HepG2 (cell line): ENCODE results near the gene GRIN3B. TPM values are rescaled to one million over a fixed set of nuclear protein-coding genes. Genes with fewer than 3 reads are reported as not detected.

Experiments used
- ADNP ChIP-seq: sonication (generic); formaldehyde crosslinking; IDR thresholded peaks from 2 replicates; pipeline ENCODE4 v1.4.0; 2020; ENCODE audit warnings: missing genetic modification reagents
- CBX1 ChIP-seq: IDR thresholded peaks from one replicate; pipeline ENCODE4 v1.6.1; 2016; ENCODE audit warnings: antibody characterized with exemption, low read depth
- KDM1A ChIP-seq: IDR thresholded peaks from 2 replicates; pipeline ENCODE4 v1.6.1; 2016; ENCODE audit warnings: missing compliant biosample characterization
- MYNN ChIP-seq: sonication (generic); formaldehyde crosslinking; IDR thresholded peaks from 2 replicates; pipeline ENCODE4 v1.4.0; 2020; ENCODE audit warnings: mild to moderate bottlenecking, low read depth, missing genetic modification reagents
- NPAS2 ChIP-seq: sonication (generic); formaldehyde crosslinking; IDR thresholded peaks from 2 replicates; pipeline ENCODE4 v1.8.0; 2022; ENCODE audit warnings: mild to moderate bottlenecking, missing genetic modification reagents, borderline replicate concordance
- NR2C2 ChIP-seq: sonication (generic); formaldehyde crosslinking; IDR thresholded peaks from 2 replicates; pipeline ENCODE4 v1.4.0; 2020; ENCODE audit warnings: missing genetic modification reagents, mild to moderate bottlenecking, moderate library complexity, borderline replicate concordance
- PCBP2 ChIP-seq: fragments of 200-400 bp; formaldehyde crosslinking; optimal IDR thresholded peaks from 2 replicates; pipeline ENCODE3; 2018; ENCODE audit warnings: low read length, low read depth; ENCODE audit not compliant: poor library complexity, severe bottlenecking
- PTBP1 ChIP-seq: fragments of 200-400 bp; formaldehyde crosslinking; IDR thresholded peaks from 2 replicates; pipeline ENCODE4 v1.6.1; 2018; ENCODE audit warnings: low read length, low read depth; ENCODE audit not compliant: poor library complexity, severe bottlenecking
- SP5 ChIP-seq: IDR thresholded peaks from 2 replicates; pipeline ENCODE4 v1.6.1; 2016; ENCODE audit warnings: low read depth, borderline replicate concordance
- TOE1 ChIP-seq: sonication (generic); formaldehyde crosslinking; IDR thresholded peaks from 2 replicates; pipeline ENCODE4 v1.4.0; 2020; ENCODE audit warnings: mild to moderate bottlenecking, missing genetic modification reagents
- ZNF230 ChIP-seq: sonication (generic); formaldehyde crosslinking; IDR thresholded peaks from 2 replicates; pipeline ENCODE4 v1.4.0; 2020; ENCODE audit warnings: mild to moderate bottlenecking, missing genetic modification reagents
- ZNF557 ChIP-seq: sonication (generic); formaldehyde crosslinking; IDR thresholded peaks from 2 replicates; pipeline ENCODE4 v1.4.0; 2020; ENCODE audit warnings: missing genetic modification reagents
- ZNF816 ChIP-seq: sonication (generic); formaldehyde crosslinking; IDR thresholded peaks from 2 replicates; pipeline ENCODE4 v1.8.0; 2022; ENCODE audit warnings: missing genetic modification reagents, mild to moderate bottlenecking, borderline replicate concordance
- ZSCAN21 ChIP-seq: sonication (generic); formaldehyde crosslinking; IDR thresholded peaks from 2 replicates; pipeline ENCODE4 v1.8.0; 2022; ENCODE audit warnings: mild to moderate bottlenecking, missing genetic modification reagents, moderate library complexity, borderline replicate concordance
- ZSCAN9 ChIP-seq: IDR thresholded peaks from 2 replicates; pipeline ENCODE4 v1.6.1; 2016; ENCODE audit warnings: borderline replicate concordance
- ZZZ3 ChIP-seq: sonication (generic); formaldehyde crosslinking; IDR thresholded peaks from 2 replicates; pipeline ENCODE4 v1.4.0; 2020; ENCODE audit warnings: missing genetic modification reagents, mild to moderate bottlenecking, borderline replicate concordance
- polyA plus RNA-seq, 8 experiments: library from polyadenylated mRNA; depleted of rRNA in 3 of 8; stranded (reverse) in 7 of 8; unstranded in 1 of 8; fragments of >200 nt; fragmentation: Illumina TruSeq in 4 of 8; extraction: Trizol in 4 of 8; gene quantifications; 2 replicates each; pipeline versions ENCODE4 v1.2.1 to v1.2.3, GENCODE V29; 2011 to 2016; ENCODE audit warnings: low read depth in 4 of 8, missing spikeins in 1 of 8, mixed read lengths in 1 of 8; ENCODE audit not compliant: insufficient read depth in 1 of 8
- total RNA-seq, 5 experiments: library from RNA; depleted of rRNA; stranded (reverse); fragments of >200 nt; fragmentation: Illumina TruSeq; extraction: Trizol; gene quantifications; 2 replicates each; pipeline ENCODE4 v1.2.3, GENCODE V29; 2016; ENCODE audit warnings: low read depth in 1 of 5
- TF ChIP-seq, protein P1 (sequence below): sonication (generic); formaldehyde crosslinking; IDR thresholded peaks from 2 replicates; pipeline ENCODE4 v1.5.0; 2020; ENCODE audit warnings: missing genetic modification reagents
- TF ChIP-seq, protein P2 (sequence below): sonication (generic); formaldehyde crosslinking; IDR thresholded peaks from 2 replicates; pipeline ENCODE4 v1.4.0; 2020; ENCODE audit warnings: missing genetic modification reagents
- TF ChIP-seq, protein P3 (sequence below): sonication (generic); formaldehyde crosslinking; IDR thresholded peaks from 2 replicates; pipeline ENCODE4 v1.5.0; 2020; ENCODE audit warnings: mild to moderate bottlenecking, missing genetic modification reagents
- TF ChIP-seq, protein P4 (sequence below): sonication (generic); formaldehyde crosslinking; IDR thresholded peaks from 2 replicates; pipeline ENCODE4 v1.4.0; 2020; ENCODE audit warnings: missing genetic modification reagents

GRIN3B gene
- total and polyA plus RNA-seq, 2 of the 13 experiments (the other 11 are each of a cell fraction or from before 2014, with no cell fraction given), result 0.07 to 0.20 TPM

DNA sequence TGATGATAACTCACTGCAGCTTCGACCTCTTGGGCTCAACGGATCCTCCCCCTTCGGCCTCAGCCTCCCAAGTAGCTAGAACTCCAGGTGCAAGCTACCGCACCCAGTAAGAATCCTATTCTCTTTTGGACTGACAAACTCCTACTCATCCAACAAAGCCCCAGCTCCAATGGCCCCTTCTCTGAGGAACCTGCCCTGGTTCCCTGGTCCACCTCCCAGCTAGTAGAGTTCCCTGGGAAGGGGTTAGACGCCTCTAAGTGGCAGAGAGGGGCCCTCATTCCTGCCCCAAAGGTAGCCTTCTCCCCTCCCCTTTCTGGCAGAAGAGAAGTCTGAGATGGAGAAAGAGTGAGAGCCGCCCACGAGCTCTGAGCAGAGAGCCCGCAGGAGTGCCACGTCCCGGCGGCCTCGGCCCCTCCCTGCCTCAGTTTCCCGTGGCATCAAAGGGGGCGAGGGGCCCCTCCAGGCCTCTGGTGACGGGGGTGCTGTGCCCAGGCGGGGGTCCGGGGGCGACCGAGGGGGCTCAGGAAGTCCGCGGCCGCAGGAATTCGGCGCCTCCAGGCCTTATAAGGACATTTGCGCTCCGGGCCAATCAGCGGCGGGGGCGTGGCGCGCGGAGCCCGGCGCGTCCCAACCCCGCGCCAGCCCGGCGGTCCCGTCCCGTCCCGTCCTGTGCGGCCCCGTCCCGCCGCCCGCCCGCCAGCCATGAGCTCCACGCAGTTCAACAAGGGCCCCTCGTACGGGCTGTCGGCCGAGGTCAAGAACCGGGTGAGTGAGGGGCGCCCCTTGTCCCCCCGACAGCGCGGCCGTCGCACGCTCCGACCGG is 26.0 kb downstream of the GRIN3B start, which contains the start of gene CNN2 (continued):
- TF ChIP-seq PCBP2, result no peak
- TF ChIP-seq SP5 (CRISPR knock-in tag), result no peak
- TF ChIP-seq ADNP (CRISPR knock-in tag), result no peak
- no peak for TF ChIP-seq NPAS2 (CRISPR knock-in tag)
- TF ChIP-seq PTBP1, result no peak
- TF ChIP-seq MYNN (CRISPR knock-in tag), result peak; percentile 22; the same call in 1 of the 2 replicates
- no peak for TF ChIP-seq CBX1
- no peak for TF ChIP-seq NR2C2 (CRISPR knock-in tag)
- no peak for TF ChIP-seq ZSCAN9 (CRISPR knock-in tag)
- no peak for TF ChIP-seq ZNF557 (CRISPR knock-in tag)
- no peak for TF ChIP-seq ZNF230 (CRISPR knock-in tag)
- TF ChIP-seq, protein P1, sequence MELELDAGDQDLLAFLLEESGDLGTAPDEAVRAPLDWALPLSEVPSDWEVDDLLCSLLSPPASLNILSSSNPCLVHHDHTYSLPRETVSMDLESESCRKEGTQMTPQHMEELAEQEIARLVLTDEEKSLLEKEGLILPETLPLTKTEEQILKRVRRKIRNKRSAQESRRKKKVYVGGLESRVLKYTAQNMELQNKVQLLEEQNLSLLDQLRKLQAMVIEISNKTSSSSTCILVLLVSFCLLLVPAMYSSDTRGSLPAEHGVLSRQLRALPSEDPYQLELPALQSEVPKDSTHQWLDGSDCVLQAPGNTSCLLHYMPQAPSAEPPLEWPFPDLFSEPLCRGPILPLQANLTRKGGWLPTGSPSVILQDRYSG (CRISPR knock-in tag), result no peak
- no peak for TF ChIP-seq TOE1 (CRISPR knock-in tag)
- TF ChIP-seq, protein P2, sequence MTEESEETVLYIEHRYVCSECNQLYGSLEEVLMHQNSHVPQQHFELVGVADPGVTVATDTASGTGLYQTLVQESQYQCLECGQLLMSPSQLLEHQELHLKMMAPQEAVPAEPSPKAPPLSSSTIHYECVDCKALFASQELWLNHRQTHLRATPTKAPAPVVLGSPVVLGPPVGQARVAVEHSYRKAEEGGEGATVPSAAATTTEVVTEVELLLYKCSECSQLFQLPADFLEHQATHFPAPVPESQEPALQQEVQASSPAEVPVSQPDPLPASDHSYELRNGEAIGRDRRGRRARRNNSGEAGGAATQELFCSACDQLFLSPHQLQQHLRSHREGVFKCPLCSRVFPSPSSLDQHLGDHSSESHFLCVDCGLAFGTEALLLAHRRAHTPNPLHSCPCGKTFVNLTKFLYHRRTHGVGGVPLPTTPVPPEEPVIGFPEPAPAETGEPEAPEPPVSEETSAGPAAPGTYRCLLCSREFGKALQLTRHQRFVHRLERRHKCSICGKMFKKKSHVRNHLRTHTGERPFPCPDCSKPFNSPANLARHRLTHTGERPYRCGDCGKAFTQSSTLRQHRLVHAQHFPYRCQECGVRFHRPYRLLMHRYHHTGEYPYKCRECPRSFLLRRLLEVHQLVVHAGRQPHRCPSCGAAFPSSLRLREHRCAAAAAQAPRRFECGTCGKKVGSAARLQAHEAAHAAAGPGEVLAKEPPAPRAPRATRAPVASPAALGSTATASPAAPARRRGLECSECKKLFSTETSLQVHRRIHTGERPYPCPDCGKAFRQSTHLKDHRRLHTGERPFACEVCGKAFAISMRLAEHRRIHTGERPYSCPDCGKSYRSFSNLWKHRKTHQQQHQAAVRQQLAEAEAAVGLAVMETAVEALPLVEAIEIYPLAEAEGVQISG (CRISPR knock-in tag), result peak; percentile 76; the same call in 1 of the 2 replicates
- TF ChIP-seq, protein P3, sequence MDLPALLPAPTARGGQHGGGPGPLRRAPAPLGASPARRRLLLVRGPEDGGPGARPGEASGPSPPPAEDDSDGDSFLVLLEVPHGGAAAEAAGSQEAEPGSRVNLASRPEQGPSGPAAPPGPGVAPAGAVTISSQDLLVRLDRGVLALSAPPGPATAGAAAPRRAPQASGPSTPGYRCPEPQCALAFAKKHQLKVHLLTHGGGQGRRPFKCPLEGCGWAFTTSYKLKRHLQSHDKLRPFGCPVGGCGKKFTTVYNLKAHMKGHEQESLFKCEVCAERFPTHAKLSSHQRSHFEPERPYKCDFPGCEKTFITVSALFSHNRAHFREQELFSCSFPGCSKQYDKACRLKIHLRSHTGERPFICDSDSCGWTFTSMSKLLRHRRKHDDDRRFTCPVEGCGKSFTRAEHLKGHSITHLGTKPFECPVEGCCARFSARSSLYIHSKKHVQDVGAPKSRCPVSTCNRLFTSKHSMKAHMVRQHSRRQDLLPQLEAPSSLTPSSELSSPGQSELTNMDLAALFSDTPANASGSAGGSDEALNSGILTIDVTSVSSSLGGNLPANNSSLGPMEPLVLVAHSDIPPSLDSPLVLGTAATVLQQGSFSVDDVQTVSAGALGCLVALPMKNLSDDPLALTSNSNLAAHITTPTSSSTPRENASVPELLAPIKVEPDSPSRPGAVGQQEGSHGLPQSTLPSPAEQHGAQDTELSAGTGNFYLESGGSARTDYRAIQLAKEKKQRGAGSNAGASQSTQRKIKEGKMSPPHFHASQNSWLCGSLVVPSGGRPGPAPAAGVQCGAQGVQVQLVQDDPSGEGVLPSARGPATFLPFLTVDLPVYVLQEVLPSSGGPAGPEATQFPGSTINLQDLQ (CRISPR knock-in tag), result no peak
- TF ChIP-seq ZSCAN21 (CRISPR knock-in tag), result no peak
- no peak for TF ChIP-seq KDM1A
- no peak for TF ChIP-seq ZZZ3 (CRISPR knock-in tag)
- no peak for TF ChIP-seq ZNF816
- TF ChIP-seq, protein P4, sequence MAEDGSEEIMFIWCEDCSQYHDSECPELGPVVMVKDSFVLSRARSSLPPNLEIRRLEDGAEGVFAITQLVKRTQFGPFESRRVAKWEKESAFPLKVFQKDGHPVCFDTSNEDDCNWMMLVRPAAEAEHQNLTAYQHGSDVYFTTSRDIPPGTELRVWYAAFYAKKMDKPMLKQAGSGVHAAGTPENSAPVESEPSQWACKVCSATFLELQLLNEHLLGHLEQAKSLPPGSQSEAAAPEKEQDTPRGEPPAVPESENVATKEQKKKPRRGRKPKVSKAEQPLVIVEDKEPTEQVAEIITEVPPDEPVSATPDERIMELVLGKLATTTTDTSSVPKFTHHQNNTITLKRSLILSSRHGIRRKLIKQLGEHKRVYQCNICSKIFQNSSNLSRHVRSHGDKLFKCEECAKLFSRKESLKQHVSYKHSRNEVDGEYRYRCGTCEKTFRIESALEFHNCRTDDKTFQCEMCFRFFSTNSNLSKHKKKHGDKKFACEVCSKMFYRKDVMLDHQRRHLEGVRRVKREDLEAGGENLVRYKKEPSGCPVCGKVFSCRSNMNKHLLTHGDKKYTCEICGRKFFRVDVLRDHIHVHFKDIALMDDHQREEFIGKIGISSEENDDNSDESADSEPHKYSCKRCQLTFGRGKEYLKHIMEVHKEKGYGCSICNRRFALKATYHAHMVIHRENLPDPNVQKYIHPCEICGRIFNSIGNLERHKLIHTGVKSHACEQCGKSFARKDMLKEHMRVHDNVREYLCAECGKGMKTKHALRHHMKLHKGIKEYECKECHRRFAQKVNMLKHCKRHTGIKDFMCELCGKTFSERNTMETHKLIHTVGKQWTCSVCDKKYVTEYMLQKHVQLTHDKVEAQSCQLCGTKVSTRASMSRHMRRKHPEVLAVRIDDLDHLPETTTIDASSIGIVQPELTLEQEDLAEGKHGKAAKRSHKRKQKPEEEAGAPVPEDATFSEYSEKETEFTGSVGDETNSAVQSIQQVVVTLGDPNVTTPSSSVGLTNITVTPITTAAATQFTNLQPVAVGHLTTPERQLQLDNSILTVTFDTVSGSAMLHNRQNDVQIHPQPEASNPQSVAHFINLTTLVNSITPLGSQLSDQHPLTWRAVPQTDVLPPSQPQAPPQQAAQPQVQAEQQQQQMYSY, result peak; percentile 78
